ENCODE results near the gene SUN1.

The SUN1 gene

DNA sequence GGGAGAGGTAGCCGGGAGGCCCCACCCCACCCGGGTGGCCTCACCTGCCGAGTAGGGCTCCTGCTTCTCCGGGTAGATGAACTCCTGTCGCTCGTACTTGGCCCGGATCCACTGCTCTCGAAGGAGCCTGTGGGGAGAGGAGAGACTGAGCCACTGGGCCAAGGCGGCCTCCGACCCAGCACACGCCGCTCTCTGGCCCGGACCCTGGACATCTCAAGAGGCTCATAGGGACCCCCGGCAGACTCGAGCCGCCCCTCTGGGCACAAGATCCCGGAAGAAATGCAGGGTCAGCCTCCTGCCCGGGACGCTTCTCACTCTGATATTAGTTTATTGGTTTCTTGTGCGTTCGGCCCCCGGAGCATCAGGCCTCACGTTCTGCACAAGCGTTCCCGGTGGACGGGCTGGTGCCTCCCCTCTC, 87.7 kb downstream of the SUN1 start:
- no peak overlapping the region for H3K27ac ChIP-seq
- TF ChIP-seq, protein P1, sequence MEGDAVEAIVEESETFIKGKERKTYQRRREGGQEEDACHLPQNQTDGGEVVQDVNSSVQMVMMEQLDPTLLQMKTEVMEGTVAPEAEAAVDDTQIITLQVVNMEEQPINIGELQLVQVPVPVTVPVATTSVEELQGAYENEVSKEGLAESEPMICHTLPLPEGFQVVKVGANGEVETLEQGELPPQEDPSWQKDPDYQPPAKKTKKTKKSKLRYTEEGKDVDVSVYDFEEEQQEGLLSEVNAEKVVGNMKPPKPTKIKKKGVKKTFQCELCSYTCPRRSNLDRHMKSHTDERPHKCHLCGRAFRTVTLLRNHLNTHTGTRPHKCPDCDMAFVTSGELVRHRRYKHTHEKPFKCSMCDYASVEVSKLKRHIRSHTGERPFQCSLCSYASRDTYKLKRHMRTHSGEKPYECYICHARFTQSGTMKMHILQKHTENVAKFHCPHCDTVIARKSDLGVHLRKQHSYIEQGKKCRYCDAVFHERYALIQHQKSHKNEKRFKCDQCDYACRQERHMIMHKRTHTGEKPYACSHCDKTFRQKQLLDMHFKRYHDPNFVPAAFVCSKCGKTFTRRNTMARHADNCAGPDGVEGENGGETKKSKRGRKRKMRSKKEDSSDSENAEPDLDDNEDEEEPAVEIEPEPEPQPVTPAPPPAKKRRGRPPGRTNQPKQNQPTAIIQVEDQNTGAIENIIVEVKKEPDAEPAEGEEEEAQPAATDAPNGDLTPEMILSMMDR (IDR thresholded peaks at IDR 0.05), result no peak
- H3K27me3 ChIP-seq, result no peaks in the 10 kb centered on the region
- intact Hi-C loops (cut with DNase I; ENCODE audit: low total_unique reads), result no loop called here
- peaks cover 0 to 12% (median 6%) of the 10 kb centered on the region in 4 donors for H3K4me1 ChIP-seq
- DNase-seq, result peak; percentile 15 to 52
- H3K9me3 ChIP-seq, result no peaks in the 10 kb centered on the region
- H3K36me3 ChIP-seq, result no peaks in the 10 kb centered on the region
- H3K4me3 ChIP-seq, result no peak overlapping the region

DNA sequence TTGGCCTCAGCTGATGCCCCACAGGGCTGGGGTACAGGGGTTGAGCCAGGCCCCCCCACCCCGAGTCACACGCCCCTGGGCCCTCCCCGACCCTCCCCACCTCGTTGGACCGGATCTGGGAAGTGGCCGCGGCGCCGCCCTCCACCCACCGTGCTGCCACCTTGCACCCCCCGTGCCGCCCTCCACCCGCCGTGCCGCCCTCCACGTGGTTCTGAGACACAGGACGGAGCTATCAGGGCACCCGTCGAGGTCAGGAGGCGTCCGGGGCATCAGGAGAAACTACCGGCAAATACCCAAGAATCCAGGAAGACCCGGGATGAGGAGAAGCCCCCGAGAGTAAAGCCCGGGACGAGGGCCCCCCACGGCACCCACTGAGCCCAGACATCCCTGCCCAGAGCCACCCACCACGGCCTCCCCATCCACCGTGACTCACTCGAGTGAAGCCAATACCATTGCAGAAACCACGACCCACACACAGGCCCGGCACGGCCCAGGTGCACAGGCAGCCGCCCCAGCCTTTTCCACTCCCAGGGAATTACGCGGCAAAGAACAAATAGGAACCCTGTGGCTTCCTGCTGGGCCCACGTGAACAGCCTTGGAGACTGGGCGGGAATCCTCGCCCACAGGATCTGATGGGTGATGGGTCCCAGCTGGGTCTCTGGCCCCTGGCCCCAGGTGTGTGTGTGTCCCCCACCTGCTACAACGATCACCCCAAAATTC, 88.2 kb downstream of the SUN1 start:
- TF ChIP-seq, protein P1 (IDR thresholded peaks at IDR 0.05), result no peak
- no peak overlapping the region for H3K4me3 ChIP-seq
- no peaks in the 10 kb centered on the region for H3K36me3 ChIP-seq
- intact Hi-C loops (cut with DNase I; ENCODE audit: low total_unique reads), result no loop called here
- DNase-seq, result peak; percentile 9 to 57
- no peaks in the 10 kb centered on the region for H3K27me3 ChIP-seq
- peaks cover 0 to 12% (median 7%) of the 10 kb centered on the region in 4 donors for H3K4me1 ChIP-seq
- no peaks in the 10 kb centered on the region for H3K9me3 ChIP-seq
- H3K27ac ChIP-seq, result no peak overlapping the region

DNA sequence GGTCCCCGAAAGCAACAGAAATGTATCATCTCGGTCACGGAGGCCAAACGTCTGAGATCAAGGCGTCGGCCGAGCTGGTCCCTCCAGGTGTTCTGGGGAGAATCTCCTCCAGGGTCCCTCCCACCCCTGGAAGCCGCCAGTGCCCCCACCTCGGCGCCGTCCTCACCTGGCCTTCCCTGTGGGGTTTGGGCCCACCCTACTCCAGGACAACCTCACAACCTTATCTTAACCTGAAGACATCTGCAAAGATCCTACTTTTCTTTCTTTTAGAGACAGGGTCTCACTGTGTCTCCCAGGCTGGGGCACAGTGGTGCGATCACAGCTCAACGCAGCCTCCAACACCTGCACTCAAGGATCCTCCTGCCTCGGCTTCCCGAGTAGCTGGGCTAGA, 88.8 kb downstream of the SUN1 start:
- Histone ChIP-seq H3K4me1 (peaks cover 0 to 12% (median 7%) of the 10 kb centered on the region in 4 donors), H3K27ac (no peak overlapping the region)

DNA sequence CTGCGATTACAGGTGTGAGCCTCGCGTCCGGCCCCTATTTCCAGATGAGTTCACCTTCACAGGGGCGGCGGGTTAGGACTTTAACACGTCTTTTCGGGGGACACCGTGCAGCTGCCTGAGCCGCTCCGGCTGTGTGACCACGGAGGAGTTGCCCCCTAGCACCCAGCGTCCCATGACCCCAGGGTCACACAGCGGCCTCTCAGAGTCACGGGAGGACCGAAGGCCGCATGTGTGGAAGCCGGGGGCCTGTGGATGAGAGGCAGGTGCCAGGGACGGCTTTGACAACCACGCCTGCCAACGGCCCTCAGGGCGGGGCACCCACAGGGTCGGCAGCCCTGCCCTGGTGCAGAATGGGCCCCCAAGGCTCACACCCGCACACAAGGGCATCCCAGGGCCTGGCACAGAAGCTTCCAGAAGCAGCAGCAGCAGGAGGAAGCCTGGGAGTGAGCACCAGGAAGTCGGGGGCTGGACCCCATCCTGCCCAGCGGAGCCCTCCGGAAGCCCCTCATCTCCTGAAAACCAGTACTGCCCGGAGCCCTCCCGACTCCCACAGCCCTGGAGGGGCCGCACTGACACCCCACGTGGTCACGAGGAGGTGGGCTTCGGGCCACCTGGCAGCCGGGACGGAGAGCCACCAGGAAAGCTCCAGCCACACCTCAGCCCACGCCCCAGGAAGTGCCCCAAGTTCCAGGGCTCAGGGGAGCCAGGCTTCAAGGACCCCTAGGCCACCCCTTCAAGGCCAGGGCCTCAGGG, 89.5 kb downstream of the SUN1 start:
- intact Hi-C loops (cut with DNase I; ENCODE audit: low total_unique reads), result no loop called here
- Histone ChIP-seq H3K36me3 (no peaks in the 10 kb centered on the region), H3K27ac (no peak overlapping the region), H3K4me1 (peaks cover 0 to 8% (median 6%) of the 10 kb centered on the region in 4 donors), H3K9me3 (no peaks in the 10 kb centered on the region), H3K27me3 (no peaks in the 10 kb centered on the region), H3K4me3 (no peak overlapping the region)
- peak; percentile 13 to 62 for DNase-seq
- TF ChIP-seq, protein P1 (IDR thresholded peaks at IDR 0.05), result no peak

More for the DNA sequence above, 88.8 kb downstream of the SUN1 start:
- peak; percentile 14 to 45 for DNase-seq
- intact Hi-C loops (cut with DNase I; ENCODE audit: low total_unique reads), result no loop called here
- Histone ChIP-seq H3K9me3 (no peaks in the 10 kb centered on the region), H3K36me3 (no peaks in the 10 kb centered on the region), H3K27me3 (no peaks in the 10 kb centered on the region), H3K4me3 (no peak overlapping the region)
- TF ChIP-seq, protein P1 (IDR thresholded peaks at IDR 0.05), result no peak

- TF ChIP-seq, protein P1 (IDR thresholded peaks at IDR 0.05), result no peak
- Histone ChIP-seq H3K4me1 (peaks cover 0 to 8% (median 6%) of the 10 kb centered on the region in 4 donors), H3K9me3 (no peaks in the 10 kb centered on the region), H3K27me3 (no peaks in the 10 kb centered on the region), H3K27ac (no peak overlapping the region), H3K36me3 (no peaks in the 10 kb centered on the region), H3K4me3 (no peak overlapping the region)
- peak; percentile 12 to 56 for DNase-seq
- intact Hi-C loops (cut with DNase I; ENCODE audit: low total_unique reads), result no loop called here
These were observed 90.2 kb downstream of the SUN1 start for GRCh38 chr7:922334-923107.
